HG03354 (cell line): ENCODE data around the gene ZNF621.
A peak's percentile ranks its signal among the peaks of the same experiment; 100 is the strongest.
"Not testable (repeated sequence)": the region's sequence is repeated elsewhere in the genome, so short reads cannot be mapped to it uniquely, and the experiment has no call there.

Experiments
- ATAC-seq: cut with Tn5 transposase; IDR thresholded peaks from one replicate; pipeline ENCODE4 v1.9.1; 2021; ENCODE audit warnings: mild to moderate bottlenecking; ENCODE audit not compliant: unreplicated experiment, poor library complexity, severe bottlenecking

ZNF621 gene

GRCh38 chr3:40528426-40528825 is 3.7 kb downstream of the ZNF621 start:
- ATAC-seq: no peak

GRCh38 chr3:40532252-40532651 is 7.5 kb downstream of the ZNF621 start:
- no peak for ATAC-seq

- ATAC-seq: no peak
These were observed 9.5 kb downstream of the ZNF621 start for GRCh38 chr3:40534283-40534682.

DNA sequence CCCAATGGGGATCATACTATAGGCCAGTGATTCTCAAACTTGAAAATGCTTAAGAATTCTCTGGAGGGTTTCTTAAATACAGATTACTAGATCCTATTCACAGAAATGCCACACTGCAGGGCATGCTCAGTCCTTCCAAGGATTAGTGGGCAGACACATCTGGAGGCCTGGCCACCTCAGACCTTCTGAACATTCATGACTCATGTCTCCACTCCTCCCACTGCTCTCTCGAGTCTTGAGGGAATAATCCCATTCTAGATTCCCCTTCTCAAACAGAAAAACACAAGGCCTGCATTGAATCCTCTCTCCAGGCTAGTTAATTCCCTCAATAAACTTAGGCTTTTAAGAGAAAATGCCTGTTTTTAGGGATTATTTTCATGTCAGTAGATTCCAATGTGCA is 22.1 kb downstream of the ZNF621 start:
- no peak for ATAC-seq

- ATAC-seq: no peak
These were observed 25.4 kb downstream of the ZNF621 start for GRCh38 chr3:40550167-40550566.

DNA sequence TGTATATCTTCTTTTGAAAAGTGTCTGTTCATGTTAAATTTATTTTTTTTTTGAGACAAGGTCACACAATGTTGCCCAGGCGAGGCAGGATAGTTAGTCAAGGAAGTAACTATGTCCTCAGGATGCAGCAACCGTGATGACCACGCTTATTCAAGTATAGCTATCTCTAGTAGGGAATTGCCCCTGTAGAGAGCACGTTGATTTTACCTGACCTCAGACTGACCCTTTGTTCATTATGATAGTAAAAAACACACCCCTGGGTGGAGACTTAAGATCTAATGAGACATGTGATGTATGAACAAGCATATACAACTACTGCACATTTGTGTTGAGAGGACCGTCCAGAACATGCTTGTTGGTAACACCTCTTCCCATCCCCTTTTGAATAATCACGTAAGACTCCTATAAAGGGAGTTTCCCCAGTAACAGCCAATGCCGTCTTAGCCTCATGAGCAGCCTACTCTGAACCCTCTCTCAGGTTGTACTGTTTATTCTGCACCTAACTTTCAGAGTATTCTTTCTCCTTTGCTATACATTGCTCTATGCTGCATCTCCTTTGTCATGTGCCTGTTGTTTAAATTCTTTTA is 32.9 kb downstream of the ZNF621 start:
- peak; percentile 59 for ATAC-seq

GRCh38 chr3:40562482-40562881 is 37.7 kb downstream of the ZNF621 start:
- not testable (repeated sequence) for ATAC-seq

GRCh38 chr3:40565629-40566028 is 40.9 kb downstream of the ZNF621 start:
- not testable (repeated sequence) for ATAC-seq

- ATAC-seq: no peak
These were observed 41.9 kb downstream of the ZNF621 start for GRCh38 chr3:40566694-40567093.

GRCh38 chr3:40572588-40572987 is 47.8 kb downstream of the ZNF621 start:
- no peak for ATAC-seq

- no peak for ATAC-seq
These were observed 49.3 kb downstream of the ZNF621 start for GRCh38 chr3:40574050-40574449.

DNA sequence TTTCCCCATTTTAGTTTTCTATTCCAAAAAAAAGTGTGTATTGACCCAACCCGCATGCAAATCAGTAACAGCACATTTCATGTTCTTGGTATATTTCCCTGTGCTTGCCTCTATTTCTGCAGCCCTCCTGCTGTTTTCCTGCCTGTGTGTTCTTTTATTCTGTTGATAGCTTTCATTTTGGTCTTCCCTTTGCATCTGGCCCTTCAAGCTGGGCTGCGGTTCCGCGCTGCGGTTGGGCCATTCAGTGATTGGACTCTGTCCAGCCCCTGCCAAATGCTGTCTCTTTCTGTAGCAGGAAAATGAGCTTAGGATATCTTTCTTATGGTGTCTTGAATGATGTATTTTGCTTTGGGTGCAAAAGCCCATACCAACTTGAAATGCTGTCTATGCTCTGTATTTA is 49.9 kb downstream of the ZNF621 start:
- no peak for ATAC-seq

DNA sequence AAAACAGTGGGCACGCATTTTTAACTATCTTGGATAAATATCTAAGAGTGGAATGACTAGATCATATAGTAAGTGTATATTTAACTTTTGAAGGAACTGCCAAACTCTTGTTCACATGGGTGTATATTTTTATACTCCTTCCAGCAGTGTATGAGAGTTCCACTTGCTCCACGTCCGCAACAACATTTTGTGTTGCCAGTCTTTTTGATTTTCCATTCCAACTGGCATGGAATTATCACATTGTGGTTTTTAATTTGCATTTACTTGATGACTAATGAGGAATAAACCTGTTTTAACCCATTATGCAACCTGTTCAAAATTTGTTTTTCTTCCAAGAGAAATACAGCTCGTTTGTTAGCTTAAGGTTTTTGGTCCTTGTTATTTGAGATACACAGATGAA is 51.6 kb downstream of the ZNF621 start:
- no peak for ATAC-seq

DNA sequence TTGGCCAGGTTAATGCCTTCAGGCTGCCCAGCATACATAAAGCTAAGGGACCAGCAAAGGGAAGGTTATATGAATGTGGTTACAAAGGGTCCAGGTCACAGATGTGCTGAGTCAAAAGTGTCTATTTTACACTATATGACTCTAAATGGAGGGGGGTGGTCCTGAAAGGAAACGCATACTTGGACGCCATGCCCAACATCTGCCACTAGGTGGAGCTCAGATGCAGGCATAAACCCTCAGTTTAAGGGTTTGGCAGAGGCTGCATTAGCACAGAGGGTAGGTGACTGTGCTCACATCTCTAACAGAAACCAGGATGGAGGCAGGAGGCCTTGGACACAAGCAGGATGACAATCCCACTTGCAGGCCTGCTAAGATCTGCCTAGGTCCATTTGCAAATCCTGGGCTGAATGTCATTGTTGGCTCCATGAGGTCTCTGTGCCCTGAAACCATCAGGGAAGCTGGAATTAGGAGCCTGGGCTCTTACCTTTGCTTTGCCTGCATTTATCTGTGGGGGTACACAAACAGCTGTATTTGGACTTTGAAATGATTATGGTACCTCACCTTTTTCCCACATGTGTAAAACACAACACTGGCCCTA is 55.8 kb downstream of the ZNF621 start:
- ATAC-seq: peak; percentile 81

- ATAC-seq: no peak
These were observed 56.4 kb downstream of the ZNF621 start for GRCh38 chr3:40581166-40581565.

DNA sequence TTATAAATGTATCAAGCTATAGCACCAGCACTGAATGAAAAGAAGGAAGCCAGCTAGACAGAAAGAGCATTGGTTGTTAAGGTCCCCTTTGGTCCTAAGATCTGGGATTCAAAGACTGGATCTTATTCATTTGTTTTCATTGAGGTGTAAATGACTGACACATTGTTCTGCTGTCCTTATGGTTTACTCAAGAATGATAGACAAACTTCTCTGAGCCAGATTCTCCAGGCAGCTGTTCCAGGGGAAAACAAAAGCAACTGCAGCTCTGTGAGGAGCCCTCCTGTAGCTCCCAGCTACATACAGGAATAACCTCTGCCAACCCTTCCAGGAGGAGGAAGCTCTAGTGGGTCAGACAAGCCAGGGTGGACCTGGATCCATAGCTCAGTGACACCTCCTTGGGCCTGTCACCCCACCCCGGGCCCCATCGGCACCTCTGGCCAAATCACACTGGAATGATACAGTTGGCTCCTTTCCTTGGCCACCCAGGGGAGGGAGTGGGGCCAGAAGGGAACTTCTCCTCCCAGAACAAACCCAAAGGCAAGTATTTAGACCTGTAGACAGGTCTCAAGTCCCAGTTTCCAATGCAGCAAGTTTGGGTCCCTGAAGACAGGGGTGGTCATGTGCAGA is 57.8 kb downstream of the ZNF621 start:
- no peak for ATAC-seq

DNA sequence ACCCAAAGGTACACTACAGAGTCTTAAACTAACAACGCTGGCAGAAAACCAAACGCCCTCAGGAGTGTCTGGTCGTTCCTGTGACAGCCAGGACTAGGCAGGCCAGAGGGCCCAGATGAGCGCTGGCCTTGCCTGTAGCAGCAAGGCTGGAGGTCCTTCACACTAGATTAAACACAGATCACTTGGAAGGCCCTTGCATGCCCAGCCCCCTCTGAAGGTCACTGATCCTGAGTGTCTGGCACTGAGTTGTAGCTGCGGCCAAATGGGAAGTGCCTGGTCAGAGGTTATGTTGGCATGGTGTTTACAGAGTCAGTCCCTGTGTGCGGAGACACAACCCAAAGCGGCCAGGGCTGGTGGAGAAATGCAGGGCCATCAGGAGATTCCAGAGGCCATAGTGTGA is 58.9 kb downstream of the ZNF621 start:
- no peak for ATAC-seq

DNA sequence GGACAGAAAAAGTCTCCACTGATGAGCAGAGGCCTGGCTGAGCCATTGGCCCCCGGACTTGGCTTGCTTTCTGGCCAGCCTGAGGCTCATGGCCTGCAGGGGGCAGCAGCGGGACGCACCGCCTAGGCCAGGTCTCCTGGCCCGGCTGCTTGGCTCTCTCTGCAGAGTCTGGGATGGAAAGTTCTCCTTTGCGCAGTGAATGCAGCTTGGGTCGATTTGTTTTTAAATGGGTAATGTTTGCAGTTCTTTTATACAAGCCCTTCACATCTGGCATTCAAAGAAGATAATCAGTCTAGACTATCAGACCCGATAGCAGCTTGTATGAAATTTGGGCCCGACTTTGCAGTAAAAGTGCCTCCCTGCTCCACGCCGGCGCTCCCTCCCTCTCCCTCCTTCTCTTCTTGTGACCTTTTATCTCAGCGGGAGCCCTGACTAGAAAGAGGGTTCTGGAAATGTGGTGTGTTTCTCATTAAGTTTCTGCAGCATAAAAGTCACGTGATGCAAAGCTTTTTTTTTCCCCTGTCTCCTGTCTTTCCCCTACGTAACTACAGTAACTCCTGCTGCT is 59.9 kb downstream of the ZNF621 start:
- ATAC-seq: peak; percentile 76

DNA sequence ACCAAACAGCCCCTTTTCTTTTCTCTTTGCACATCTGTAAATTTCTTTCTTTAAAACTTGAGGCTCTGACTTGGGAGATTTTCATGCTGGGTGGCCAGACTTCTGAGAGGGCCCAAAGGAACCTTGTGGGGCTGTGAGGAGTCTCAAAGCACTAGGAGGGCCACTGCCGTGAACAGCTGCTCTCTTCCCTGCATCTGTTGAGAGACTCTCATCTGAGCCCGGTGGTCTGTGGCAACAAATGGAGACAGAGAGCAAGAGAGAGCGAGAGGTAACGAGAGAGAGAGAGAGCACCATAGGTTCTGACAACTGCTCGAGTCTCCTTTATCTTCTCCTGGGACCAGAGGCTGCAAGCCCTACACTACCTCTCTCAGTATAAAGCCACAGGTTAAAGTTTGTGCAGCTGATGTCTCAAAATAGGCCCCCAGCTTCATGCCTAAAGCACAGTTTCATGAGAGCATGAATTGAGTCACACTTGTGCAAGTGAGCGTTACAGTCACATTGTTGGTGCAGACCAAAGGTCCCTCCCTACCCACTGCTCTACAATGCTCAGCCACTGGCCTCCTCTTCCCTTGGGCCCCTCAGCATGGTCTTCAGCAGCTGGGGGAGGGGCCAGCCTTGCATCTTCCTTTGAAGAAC is 60.7 kb downstream of the ZNF621 start:
- ATAC-seq: no peak

- ATAC-seq: no peak
These were observed 62.1 kb downstream of the ZNF621 start for GRCh38 chr3:40586901-40587300.

DNA sequence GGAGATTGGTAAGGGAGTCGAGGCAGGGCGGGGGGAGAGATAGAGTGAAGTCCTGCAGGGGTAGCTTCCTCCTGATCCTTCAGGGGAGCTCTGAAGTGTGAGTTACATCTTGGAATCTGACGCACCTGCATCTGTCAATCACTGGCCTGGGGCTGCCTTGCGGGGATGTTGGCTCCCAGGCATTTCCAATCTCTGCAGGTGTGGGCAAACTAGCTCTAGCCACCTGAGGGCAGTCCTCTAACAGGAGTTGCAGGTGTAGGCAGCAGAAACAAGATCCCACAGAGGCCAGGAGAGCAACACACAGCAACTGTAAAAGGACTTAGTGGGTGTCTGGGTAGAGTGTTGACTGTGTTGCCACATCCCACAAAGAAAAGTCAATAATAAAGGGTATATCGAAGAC is 63.6 kb downstream of the ZNF621 start:
- ATAC-seq: no peak
